Measurements from ENCODE around the gene SSBP2. TPM values are rescaled to one million over a fixed set of nuclear protein-coding genes. Genes with fewer than 3 reads are reported as not detected.

SSBP2 gene
- total and polyA plus RNA-seq, 2 donors (not counting 3 experiments of a cell fraction or from before 2014, with no cell fraction given): 9.6 to 11.5 TPM

- POLR2A ChIA-PET: no interaction called here
- Histone ChIP-seq H3K4me2 (ENCODE audit: insufficient read depth, low read length) (no peak overlapping the region), H3K27ac (ENCODE audit: insufficient read depth, low read depth, low read length) (no peak overlapping the region), H3K36me3 (ENCODE audit: control insufficient read depth in 2 of 2, extremely low read depth in 1 of 2, insufficient read depth in 2 of 2, low read length in 2 of 2) (no peaks in the 10 kb centered on the region), H3K79me2 (ENCODE audit: control insufficient read depth, insufficient read depth, low read length) (no peaks in the 10 kb centered on the region), H3K4me3 (replicated peaks in 1 of 3; ENCODE audit: insufficient read depth in 1 of 3, low read depth in 1 of 3, low read length in 3 of 3) (no peak overlapping the region), H2AFZ (ENCODE audit: low read depth, low read length) (no peak overlapping the region), H3K27me3 (ENCODE audit: control insufficient read depth in 2 of 2, insufficient read depth in 2 of 2, low read length in 2 of 2) (no peaks in the 10 kb centered on the region), H3K9me1 (replicated peaks; ENCODE audit: control insufficient read depth, extremely low read depth, insufficient read depth, low read length) (no peaks in the 10 kb centered on the region), H4K20me1 (replicated peaks; ENCODE audit: control insufficient read depth, extremely low read depth, insufficient read depth, low read length) (no peaks in the 10 kb centered on the region), H3K9me3 (replicated peaks; ENCODE audit: control insufficient read depth, insufficient read depth, low read length) (no peaks in the 10 kb centered on the region), H3K4me1 (ENCODE audit: control insufficient read depth, extremely low read depth, insufficient read depth, low read length) (peaks cover 8% of the 10 kb centered on the region), H3K9ac (replicated peaks; ENCODE audit: extremely low read depth, insufficient read depth, low read length) (no peak overlapping the region)
- TF ChIP-seq FOS (IDR thresholded peaks at IDR 0.05; ENCODE audit: borderline replicate concordance, insufficient read depth, low read length) (peak; percentile 19), JUN (IDR thresholded peaks at IDR 0.05; ENCODE audit: borderline replicate concordance, insufficient read depth, insufficient read length, low read depth) (no peak), POLR2A (IDR thresholded peaks at IDR 0.05; ENCODE audit: low read depth, low read length) (no peak)
- intact Hi-C loops (cut with micrococcal nuclease) (loop anchor here (10.0 kb wide), 1 partner anchor 213 kb away; the partner anchor contains the start of gene ZCCHC9), dilution Hi-C loops (cut with MboI; ENCODE audit: extremely low pct_ligation_motif_present, low sequenced_read_pairs) (no loop called here)
- no TSS peak for BruUV-seq (replicated peaks)
- FAIRE-seq: no peak
- CTCF ChIA-PET: interaction anchor here (1.8 kb wide), 1 partner anchor 11 kb away, joined by 5 read pairs; no protein-coding TSS in a partner anchor
- no peak for DNase-seq (ENCODE audit: low read depth, low spot score)
Measured at GRCh38 chr5:81517462-81517861, 233.4 kb downstream of the SSBP2 start.

- BruUV-seq (replicated peaks): no TSS peak
- DNase-seq (ENCODE audit: low read depth, low spot score): no peak
- TF ChIP-seq, protein P1, sequence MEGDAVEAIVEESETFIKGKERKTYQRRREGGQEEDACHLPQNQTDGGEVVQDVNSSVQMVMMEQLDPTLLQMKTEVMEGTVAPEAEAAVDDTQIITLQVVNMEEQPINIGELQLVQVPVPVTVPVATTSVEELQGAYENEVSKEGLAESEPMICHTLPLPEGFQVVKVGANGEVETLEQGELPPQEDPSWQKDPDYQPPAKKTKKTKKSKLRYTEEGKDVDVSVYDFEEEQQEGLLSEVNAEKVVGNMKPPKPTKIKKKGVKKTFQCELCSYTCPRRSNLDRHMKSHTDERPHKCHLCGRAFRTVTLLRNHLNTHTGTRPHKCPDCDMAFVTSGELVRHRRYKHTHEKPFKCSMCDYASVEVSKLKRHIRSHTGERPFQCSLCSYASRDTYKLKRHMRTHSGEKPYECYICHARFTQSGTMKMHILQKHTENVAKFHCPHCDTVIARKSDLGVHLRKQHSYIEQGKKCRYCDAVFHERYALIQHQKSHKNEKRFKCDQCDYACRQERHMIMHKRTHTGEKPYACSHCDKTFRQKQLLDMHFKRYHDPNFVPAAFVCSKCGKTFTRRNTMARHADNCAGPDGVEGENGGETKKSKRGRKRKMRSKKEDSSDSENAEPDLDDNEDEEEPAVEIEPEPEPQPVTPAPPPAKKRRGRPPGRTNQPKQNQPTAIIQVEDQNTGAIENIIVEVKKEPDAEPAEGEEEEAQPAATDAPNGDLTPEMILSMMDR (IDR thresholded peaks at IDR 0.05; ENCODE audit: extremely low read depth in 1 of 2, insufficient read depth in 1 of 2, low read depth in 1 of 2, low read length in 2 of 2): no peak
- TF ChIP-seq GATA2 (IDR thresholded peaks at IDR 0.05; ENCODE audit: insufficient read depth, insufficient read length, low read depth, low read length): peak; percentile 27
- no peak overlapping the region for H3K9ac ChIP-seq (replicated peaks; ENCODE audit: extremely low read depth, insufficient read depth, low read length)
- no peaks in the 10 kb centered on the region for H3K27me3 ChIP-seq (ENCODE audit: control insufficient read depth in 2 of 2, insufficient read depth in 2 of 2, low read length in 2 of 2)
- H3K9me1 ChIP-seq (replicated peaks; ENCODE audit: control insufficient read depth, extremely low read depth, insufficient read depth, low read length): no peaks in the 10 kb centered on the region
- POLR2A ChIA-PET: no interaction called here
- H4K20me1 ChIP-seq (replicated peaks; ENCODE audit: control insufficient read depth, extremely low read depth, insufficient read depth, low read length): no peaks in the 10 kb centered on the region
- H3K36me3 ChIP-seq (ENCODE audit: control insufficient read depth in 2 of 2, extremely low read depth in 1 of 2, insufficient read depth in 2 of 2, low read length in 2 of 2): no peaks in the 10 kb centered on the region
- dilution Hi-C loops (cut with MboI; ENCODE audit: extremely low pct_ligation_motif_present, low sequenced_read_pairs) (no loop called here), intact Hi-C loops (cut with micrococcal nuclease) (loop anchor here (10.0 kb wide), 1 partner anchor 211 kb away; the partner anchor contains the start of gene ZCCHC9)
- H3K4me1 ChIP-seq (ENCODE audit: control insufficient read depth, extremely low read depth, insufficient read depth, low read length): peaks cover 8% of the 10 kb centered on the region
- H3K79me2 ChIP-seq (ENCODE audit: control insufficient read depth, insufficient read depth, low read length): no peaks in the 10 kb centered on the region
- no peak overlapping the region for H2AFZ ChIP-seq (ENCODE audit: low read depth, low read length)
- CTCF ChIA-PET: interaction anchor here (0.8 to 1.8 kb wide), 7 partner anchors 9 to 591 kb away, joined by 3 to 7 read pairs (median 3); partner anchors contain the start of gene SSBP2
- H3K9me3 ChIP-seq (replicated peaks; ENCODE audit: control insufficient read depth, insufficient read depth, low read length): no peaks in the 10 kb centered on the region
- no peak for FAIRE-seq
- H3K4me3 ChIP-seq (replicated peaks in 1 of 3; ENCODE audit: insufficient read depth in 1 of 3, low read depth in 1 of 3, low read length in 3 of 3): no peak overlapping the region
- H3K27ac ChIP-seq (ENCODE audit: insufficient read depth, low read depth, low read length): no peak overlapping the region
- H3K4me2 ChIP-seq (ENCODE audit: insufficient read depth, low read length): no peak overlapping the region
Measured at GRCh38 chr5:81516091-81516490, 234.8 kb downstream of the SSBP2 start.
